ENCODE data around the gene HEXIM1. TPM values are rescaled to one million over a fixed set of nuclear protein-coding genes. Genes with fewer than 3 reads are reported as not detected.

The HEXIM1 gene
- total RNA-seq, 1 experiment from 2014 or later = 29.6 TPM

GRCh38 chr17:45155029-45155428, 6.8 kb downstream of the HEXIM1 start:
- peaks cover 5% of the 10 kb centered on the region; the same call in 1 of the 2 replicates for H3K36me3 Mint-ChIP-seq
- H3K9me3 Mint-ChIP-seq = no peaks in the 10 kb centered on the region
- TF ChIP-seq SMAD3 (CRISPR knock-in tag; IDR thresholded peaks at IDR 0.05; ENCODE audit: borderline replicate concordance) (no peak), ATF3 (CRISPR knock-in tag; conservative IDR thresholded peaks at IDR 0.05) (no peak), E2F1 (CRISPR knock-in tag; IDR thresholded peaks at IDR 0.05) (no peak), ZNF425 (CRISPR knock-in tag; conservative IDR thresholded peaks at IDR 0.05) (no peak), USF1 (CRISPR knock-in tag; IDR thresholded peaks at IDR 0.05) (no peak), MLX (CRISPR knock-in tag; IDR thresholded peaks at IDR 0.05) (no peak), MYBL2 (CRISPR knock-in tag; IDR thresholded peaks at IDR 0.05) (no peak), PRRX2 (CRISPR knock-in tag; IDR thresholded peaks at IDR 0.05) (no peak), AFF4 (CRISPR knock-in tag; IDR thresholded peaks at IDR 0.05; ENCODE audit: borderline replicate concordance) (no peak), ZNF512 (CRISPR knock-in tag; IDR thresholded peaks at IDR 0.05; ENCODE audit: borderline replicate concordance) (no peak), NR2C2 (CRISPR knock-in tag; IDR thresholded peaks at IDR 0.05) (no peak), MXD4 (CRISPR knock-in tag; IDR thresholded peaks at IDR 0.05; ENCODE audit: borderline replicate concordance) (no peak), FOXP4 (CRISPR knock-in tag; IDR thresholded peaks at IDR 0.05) (no peak)
- no peak for DNase-seq (ENCODE audit: low spot score)
- H3K27ac Mint-ChIP-seq = no peak overlapping the region; the same call in 1 of the 2 replicates
- H3K27me3 Mint-ChIP-seq (ENCODE audit: low read depth) = no peaks in the 10 kb centered on the region
- ChIA-PET POLR2A (interaction anchor here (0.6 to 2.3 kb wide), 5 partner anchors 11 to 313 kb away, joined by 4 to 15 read pairs (median 5); no protein-coding TSS in a partner anchor), CTCF (interaction anchor here (0.6 to 16.3 kb wide), 20 partner anchors 11 to 1133 kb away, joined by 3 to 531 read pairs (median 4); partner anchors contain the start of genes ACBD4 and PLCD3)
- no peak overlapping the region for H3K4me3 Mint-ChIP-seq
- no peak for ATAC-seq
- peaks cover 36% of the 10 kb centered on the region for H3K4me1 Mint-ChIP-seq
